GM12878 (cell line): Measurements from ENCODE around the gene CLEC12A.

Experiments used
- BMI1 ChIP-seq: fragments of 450-650 bp; IDR thresholded peaks from 2 replicates; pipeline ENCODE4 v1.6.1; 2016; ENCODE audit warnings: mild to moderate bottlenecking, moderate library complexity, borderline replicate concordance
- CHD4 ChIP-seq: fragments of 200-600 bp; sonication (generic); IDR thresholded peaks from 2 replicates; pipeline ENCODE4 v1.6.1; 2016; ENCODE audit warnings: mild to moderate bottlenecking
- EP300 ChIP-seq, 2 experiments: fragments of 150-350 bp in 1 of 2; IDR thresholded peaks; 2 replicates each; pipeline ENCODE4 v1.6.1; 2011 to 2012; ENCODE audit warnings: low read depth in 2 of 2, low read length in 2 of 2, borderline replicate concordance in 1 of 2, improper control_type of control experiment in 1 of 2, inconsistent platforms in 1 of 2; ENCODE audit not compliant: control insufficient read depth in 1 of 2
- FOXK2 ChIP-seq: fragments of 450-650 bp; IDR thresholded peaks from 2 replicates; pipeline ENCODE4 v1.6.1; 2017; ENCODE audit warnings: mild to moderate bottlenecking, moderate library complexity
- MTA3 ChIP-seq: IDR thresholded peaks from 2 replicates; pipeline ENCODE4 v1.6.1; 2012; ENCODE audit warnings: low read length, inconsistent platforms, borderline replicate concordance
- POLR2A ChIP-seq: IDR thresholded peaks from 2 replicates; pipeline ENCODE4 v1.6.1; 2011; ENCODE audit warnings: low read depth, mild to moderate bottlenecking, low read length
- RAD21 ChIP-seq: IDR thresholded peaks from 2 replicates; pipeline ENCODE4 v1.6.1; 2011; ENCODE audit warnings: mild to moderate bottlenecking, low read depth, low read length, moderate library complexity; ENCODE audit not compliant: insufficient read depth
- TBL1XR1 ChIP-seq: IDR thresholded peaks from 2 replicates; pipeline ENCODE4 v1.6.1; 2012; ENCODE audit warnings: low read depth, low read length, improper control_type of control experiment
- TCF12 ChIP-seq: IDR thresholded peaks from 2 replicates; pipeline ENCODE4 v1.6.1; 2011; ENCODE audit warnings: low read depth, mild to moderate bottlenecking, low read length
- ZNF274 ChIP-seq: IDR thresholded peaks from one replicate; pipeline ENCODE4 v1.8.0; 2011; ENCODE audit not compliant: insufficient read length, insufficient read depth
- TF ChIP-seq, protein P1 (sequence below), 3 experiments: IDR thresholded peaks in 2 of 3; conservative IDR thresholded peaks in 1 of 3; 2 replicates each; pipeline ENCODE4 v1.5.1; 2011; ENCODE audit warnings: low read depth in 3 of 3, low read length in 3 of 3, mild to moderate bottlenecking in 3 of 3, control low read depth in 2 of 3, moderate library complexity in 2 of 3, inconsistent platforms in 1 of 3, mixed read lengths in 1 of 3; ENCODE audit not compliant: control insufficient read depth in 2 of 3, insufficient read depth in 1 of 3; ENCODE audit errors: extremely low read depth in 1 of 3
- TF ChIP-seq, protein P2 (sequence below): fragments of 450-650 bp; IDR thresholded peaks from 2 replicates; pipeline ENCODE4 v1.6.1; 2016; ENCODE audit warnings: mild to moderate bottlenecking, moderate library complexity, borderline replicate concordance
- TF ChIP-seq, protein P3 (sequence below): fragments of 450-650 bp; IDR thresholded peaks from 2 replicates; pipeline ENCODE4 v1.6.1; 2017; ENCODE audit warnings: mild to moderate bottlenecking, moderate library complexity
- TF ChIP-seq, protein P4 (sequence below): IDR thresholded peaks from 2 replicates; pipeline ENCODE4 v1.6.1; 2012; ENCODE audit warnings: mild to moderate bottlenecking, low read depth, low read length

DNA sequence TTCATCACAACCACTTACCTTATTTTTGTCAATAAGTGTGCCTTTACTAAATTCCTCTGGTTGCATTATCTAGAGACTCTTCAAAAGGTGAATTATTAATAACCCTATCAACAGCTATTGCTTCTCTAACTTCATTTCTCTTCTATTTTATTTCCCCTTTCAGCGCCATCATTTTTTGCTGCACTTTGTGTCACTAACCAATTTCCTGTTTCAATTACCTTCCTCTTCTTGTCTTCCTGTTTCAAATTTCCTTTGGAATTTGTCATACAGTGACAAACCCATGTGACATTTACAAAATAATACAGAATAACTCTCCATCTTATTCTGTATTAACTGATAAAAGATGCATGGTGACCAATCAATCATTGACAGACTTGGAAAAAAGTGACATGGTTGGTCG, 26.8 kb upstream of the CLEC12A start:
- TF ChIP-seq RAD21 (no peak), POLR2A (no peak), TBL1XR1 (no peak), MTA3 (no peak), ZNF274 (no peak), BMI1 (no peak), EP300 (IDR thresholded peaks at IDR 0.05; ENCODE audit: borderline replicate concordance in 1 of 2, control insufficient read depth in 1 of 2, low read depth in 2 of 2, low read length in 2 of 2) (no peak), CHD4 (no peak), TCF12 (no peak), FOXK2 (no peak)
- TF ChIP-seq, protein P1, sequence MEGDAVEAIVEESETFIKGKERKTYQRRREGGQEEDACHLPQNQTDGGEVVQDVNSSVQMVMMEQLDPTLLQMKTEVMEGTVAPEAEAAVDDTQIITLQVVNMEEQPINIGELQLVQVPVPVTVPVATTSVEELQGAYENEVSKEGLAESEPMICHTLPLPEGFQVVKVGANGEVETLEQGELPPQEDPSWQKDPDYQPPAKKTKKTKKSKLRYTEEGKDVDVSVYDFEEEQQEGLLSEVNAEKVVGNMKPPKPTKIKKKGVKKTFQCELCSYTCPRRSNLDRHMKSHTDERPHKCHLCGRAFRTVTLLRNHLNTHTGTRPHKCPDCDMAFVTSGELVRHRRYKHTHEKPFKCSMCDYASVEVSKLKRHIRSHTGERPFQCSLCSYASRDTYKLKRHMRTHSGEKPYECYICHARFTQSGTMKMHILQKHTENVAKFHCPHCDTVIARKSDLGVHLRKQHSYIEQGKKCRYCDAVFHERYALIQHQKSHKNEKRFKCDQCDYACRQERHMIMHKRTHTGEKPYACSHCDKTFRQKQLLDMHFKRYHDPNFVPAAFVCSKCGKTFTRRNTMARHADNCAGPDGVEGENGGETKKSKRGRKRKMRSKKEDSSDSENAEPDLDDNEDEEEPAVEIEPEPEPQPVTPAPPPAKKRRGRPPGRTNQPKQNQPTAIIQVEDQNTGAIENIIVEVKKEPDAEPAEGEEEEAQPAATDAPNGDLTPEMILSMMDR (IDR thresholded peaks at IDR 0.05 in 2 of 3, conservative IDR thresholded peaks at IDR 0.05 in 1 of 3; ENCODE audit: control insufficient read depth in 2 of 3, extremely low read depth in 1 of 3, insufficient read depth in 1 of 3, low read depth in 3 of 3, low read length in 3 of 3), result no peak
- TF ChIP-seq, protein P2, sequence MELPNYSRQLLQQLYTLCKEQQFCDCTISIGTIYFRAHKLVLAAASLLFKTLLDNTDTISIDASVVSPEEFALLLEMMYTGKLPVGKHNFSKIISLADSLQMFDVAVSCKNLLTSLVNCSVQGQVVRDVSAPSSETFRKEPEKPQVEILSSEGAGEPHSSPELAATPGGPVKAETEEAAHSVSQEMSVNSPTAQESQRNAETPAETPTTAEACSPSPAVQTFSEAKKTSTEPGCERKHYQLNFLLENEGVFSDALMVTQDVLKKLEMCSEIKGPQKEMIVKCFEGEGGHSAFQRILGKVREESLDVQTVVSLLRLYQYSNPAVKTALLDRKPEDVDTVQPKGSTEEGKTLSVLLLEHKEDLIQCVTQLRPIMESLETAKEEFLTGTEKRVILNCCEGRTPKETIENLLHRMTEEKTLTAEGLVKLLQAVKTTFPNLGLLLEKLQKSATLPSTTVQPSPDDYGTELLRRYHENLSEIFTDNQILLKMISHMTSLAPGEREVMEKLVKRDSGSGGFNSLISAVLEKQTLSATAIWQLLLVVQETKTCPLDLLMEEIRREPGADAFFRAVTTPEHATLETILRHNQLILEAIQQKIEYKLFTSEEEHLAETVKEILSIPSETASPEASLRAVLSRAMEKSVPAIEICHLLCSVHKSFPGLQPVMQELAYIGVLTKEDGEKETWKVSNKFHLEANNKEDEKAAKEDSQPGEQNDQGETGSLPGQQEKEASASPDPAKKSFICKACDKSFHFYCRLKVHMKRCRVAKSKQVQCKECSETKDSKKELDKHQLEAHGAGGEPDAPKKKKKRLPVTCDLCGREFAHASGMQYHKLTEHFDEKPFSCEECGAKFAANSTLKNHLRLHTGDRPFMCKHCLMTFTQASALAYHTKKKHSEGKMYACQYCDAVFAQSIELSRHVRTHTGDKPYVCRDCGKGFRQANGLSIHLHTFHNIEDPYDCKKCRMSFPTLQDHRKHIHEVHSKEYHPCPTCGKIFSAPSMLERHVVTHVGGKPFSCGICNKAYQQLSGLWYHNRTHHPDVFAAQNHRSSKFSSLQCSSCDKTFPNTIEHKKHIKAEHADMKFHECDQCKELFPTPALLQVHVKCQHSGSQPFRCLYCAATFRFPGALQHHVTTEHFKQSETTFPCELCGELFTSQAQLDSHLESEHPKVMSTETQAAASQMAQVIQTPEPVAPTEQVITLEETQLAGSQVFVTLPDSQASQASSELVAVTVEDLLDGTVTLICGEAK, result no peak
- TF ChIP-seq, protein P3, sequence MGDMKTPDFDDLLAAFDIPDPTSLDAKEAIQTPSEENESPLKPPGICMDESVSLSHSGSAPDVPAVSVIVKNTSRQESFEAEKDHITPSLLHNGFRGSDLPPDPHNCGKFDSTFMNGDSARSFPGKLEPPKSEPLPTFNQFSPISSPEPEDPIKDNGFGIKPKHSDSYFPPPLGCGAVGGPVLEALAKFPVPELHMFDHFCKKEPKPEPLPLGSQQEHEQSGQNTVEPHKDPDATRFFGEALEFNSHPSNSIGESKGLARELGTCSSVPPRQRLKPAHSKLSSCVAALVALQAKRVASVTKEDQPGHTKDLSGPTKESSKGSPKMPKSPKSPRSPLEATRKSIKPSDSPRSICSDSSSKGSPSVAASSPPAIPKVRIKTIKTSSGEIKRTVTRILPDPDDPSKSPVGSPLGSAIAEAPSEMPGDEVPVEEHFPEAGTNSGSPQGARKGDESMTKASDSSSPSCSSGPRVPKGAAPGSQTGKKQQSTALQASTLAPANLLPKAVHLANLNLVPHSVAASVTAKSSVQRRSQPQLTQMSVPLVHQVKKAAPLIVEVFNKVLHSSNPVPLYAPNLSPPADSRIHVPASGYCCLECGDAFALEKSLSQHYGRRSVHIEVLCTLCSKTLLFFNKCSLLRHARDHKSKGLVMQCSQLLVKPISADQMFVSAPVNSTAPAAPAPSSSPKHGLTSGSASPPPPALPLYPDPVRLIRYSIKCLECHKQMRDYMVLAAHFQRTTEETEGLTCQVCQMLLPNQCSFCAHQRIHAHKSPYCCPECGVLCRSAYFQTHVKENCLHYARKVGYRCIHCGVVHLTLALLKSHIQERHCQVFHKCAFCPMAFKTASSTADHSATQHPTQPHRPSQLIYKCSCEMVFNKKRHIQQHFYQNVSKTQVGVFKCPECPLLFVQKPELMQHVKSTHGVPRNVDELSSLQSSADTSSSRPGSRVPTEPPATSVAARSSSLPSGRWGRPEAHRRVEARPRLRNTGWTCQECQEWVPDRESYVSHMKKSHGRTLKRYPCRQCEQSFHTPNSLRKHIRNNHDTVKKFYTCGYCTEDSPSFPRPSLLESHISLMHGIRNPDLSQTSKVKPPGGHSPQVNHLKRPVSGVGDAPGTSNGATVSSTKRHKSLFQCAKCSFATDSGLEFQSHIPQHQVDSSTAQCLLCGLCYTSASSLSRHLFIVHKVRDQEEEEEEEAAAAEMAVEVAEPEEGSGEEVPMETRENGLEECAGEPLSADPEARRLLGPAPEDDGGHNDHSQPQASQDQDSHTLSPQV, result no peak
- TF ChIP-seq, protein P4, sequence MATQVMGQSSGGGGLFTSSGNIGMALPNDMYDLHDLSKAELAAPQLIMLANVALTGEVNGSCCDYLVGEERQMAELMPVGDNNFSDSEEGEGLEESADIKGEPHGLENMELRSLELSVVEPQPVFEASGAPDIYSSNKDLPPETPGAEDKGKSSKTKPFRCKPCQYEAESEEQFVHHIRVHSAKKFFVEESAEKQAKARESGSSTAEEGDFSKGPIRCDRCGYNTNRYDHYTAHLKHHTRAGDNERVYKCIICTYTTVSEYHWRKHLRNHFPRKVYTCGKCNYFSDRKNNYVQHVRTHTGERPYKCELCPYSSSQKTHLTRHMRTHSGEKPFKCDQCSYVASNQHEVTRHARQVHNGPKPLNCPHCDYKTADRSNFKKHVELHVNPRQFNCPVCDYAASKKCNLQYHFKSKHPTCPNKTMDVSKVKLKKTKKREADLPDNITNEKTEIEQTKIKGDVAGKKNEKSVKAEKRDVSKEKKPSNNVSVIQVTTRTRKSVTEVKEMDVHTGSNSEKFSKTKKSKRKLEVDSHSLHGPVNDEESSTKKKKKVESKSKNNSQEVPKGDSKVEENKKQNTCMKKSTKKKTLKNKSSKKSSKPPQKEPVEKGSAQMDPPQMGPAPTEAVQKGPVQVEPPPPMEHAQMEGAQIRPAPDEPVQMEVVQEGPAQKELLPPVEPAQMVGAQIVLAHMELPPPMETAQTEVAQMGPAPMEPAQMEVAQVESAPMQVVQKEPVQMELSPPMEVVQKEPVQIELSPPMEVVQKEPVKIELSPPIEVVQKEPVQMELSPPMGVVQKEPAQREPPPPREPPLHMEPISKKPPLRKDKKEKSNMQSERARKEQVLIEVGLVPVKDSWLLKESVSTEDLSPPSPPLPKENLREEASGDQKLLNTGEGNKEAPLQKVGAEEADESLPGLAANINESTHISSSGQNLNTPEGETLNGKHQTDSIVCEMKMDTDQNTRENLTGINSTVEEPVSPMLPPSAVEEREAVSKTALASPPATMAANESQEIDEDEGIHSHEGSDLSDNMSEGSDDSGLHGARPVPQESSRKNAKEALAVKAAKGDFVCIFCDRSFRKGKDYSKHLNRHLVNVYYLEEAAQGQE, result no peak
